Measurements from ENCODE around the gene KLHL18. TPM values are rescaled to one million over a fixed set of nuclear protein-coding genes. Genes with fewer than 3 reads are reported as not detected.

The KLHL18 gene
- total and polyA plus RNA-seq, 2 of the 4 experiments (the other 2 are of a cell fraction) = 29.1 to 76.2 TPM

DNA sequence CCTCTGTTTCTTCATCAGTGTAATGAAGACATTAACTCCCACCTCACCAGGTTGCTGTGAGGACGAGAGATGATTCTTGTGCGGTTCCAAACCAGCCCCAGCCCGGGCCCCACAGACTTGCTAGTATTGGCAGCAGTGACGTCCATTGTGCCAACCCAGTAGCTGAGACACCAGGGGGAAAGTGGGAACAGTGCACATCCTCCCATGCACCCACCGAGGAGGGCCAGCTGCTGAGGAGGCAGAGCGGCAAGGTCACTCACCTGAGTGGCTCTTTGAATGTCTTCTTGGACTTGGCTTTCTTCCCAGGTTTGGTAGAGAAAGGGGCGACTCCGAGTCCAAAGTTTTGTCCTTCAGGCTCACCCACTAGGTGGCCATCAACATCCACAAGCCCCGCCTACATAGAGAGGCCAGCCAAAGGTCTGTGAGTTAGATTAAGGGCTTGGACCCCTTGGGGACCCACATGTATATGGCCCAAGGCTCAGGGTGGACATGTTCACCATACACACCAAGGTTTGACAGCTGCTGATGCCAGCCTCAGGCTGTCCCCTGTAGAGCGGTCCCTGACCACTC is 38.1 kb upstream of the KLHL18 start:
- no peak overlapping the region for H3K4me2 ChIP-seq (ENCODE audit: low read depth, low read length)
- H3K4me1 ChIP-seq (ENCODE audit: control insufficient read depth, insufficient read depth, low read length) = no peaks in the 10 kb centered on the region
- no CpG with 5 or more reads among the region's 10 CpGs for WGBS, 2 experiments (ENCODE audit: extremely low coverage in 2 of 2, insufficient read length in 1 of 2)
- in situ Hi-C loops (cut with MboI; ENCODE audit: low sequenced_read_pairs) = no loop called here
- H4K5ac ChIP-seq (ENCODE audit: low read depth, low read length) = no peak overlapping the region
- H3K4me3 ChIP-seq (ENCODE audit: insufficient read depth, low read depth, low read length) = no peak overlapping the region
- TF ChIP-seq, protein P1, sequence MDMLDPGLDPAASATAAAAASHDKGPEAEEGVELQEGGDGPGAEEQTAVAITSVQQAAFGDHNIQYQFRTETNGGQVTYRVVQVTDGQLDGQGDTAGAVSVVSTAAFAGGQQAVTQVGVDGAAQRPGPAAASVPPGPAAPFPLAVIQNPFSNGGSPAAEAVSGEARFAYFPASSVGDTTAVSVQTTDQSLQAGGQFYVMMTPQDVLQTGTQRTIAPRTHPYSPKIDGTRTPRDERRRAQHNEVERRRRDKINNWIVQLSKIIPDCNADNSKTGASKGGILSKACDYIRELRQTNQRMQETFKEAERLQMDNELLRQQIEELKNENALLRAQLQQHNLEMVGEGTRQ (IDR thresholded peaks at IDR 0.05; ENCODE audit: low read depth, low read length) = no peak
- TF ChIP-seq CEBPB (IDR thresholded peaks at IDR 0.05; ENCODE audit: low read depth, low read length) = no peak
- no peak for TF ChIP-seq MAFK (IDR thresholded peaks at IDR 0.05; ENCODE audit: low read depth, low read length)
- TF ChIP-seq, protein P2, sequence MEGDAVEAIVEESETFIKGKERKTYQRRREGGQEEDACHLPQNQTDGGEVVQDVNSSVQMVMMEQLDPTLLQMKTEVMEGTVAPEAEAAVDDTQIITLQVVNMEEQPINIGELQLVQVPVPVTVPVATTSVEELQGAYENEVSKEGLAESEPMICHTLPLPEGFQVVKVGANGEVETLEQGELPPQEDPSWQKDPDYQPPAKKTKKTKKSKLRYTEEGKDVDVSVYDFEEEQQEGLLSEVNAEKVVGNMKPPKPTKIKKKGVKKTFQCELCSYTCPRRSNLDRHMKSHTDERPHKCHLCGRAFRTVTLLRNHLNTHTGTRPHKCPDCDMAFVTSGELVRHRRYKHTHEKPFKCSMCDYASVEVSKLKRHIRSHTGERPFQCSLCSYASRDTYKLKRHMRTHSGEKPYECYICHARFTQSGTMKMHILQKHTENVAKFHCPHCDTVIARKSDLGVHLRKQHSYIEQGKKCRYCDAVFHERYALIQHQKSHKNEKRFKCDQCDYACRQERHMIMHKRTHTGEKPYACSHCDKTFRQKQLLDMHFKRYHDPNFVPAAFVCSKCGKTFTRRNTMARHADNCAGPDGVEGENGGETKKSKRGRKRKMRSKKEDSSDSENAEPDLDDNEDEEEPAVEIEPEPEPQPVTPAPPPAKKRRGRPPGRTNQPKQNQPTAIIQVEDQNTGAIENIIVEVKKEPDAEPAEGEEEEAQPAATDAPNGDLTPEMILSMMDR (conservative IDR thresholded peaks at IDR 0.05; ENCODE audit: low read depth, low read length) = no peak
- TF ChIP-seq, protein P3, sequence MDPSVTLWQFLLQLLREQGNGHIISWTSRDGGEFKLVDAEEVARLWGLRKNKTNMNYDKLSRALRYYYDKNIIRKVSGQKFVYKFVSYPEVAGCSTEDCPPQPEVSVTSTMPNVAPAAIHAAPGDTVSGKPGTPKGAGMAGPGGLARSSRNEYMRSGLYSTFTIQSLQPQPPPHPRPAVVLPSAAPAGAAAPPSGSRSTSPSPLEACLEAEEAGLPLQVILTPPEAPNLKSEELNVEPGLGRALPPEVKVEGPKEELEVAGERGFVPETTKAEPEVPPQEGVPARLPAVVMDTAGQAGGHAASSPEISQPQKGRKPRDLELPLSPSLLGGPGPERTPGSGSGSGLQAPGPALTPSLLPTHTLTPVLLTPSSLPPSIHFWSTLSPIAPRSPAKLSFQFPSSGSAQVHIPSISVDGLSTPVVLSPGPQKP (IDR thresholded peaks at IDR 0.05; ENCODE audit: borderline replicate concordance, low read depth, low read length) = no peak
- TF ChIP-seq SMC3 (IDR thresholded peaks at IDR 0.05; ENCODE audit: low read depth, low read length) = no peak
- no peak for TF ChIP-seq RCOR1 (IDR thresholded peaks at IDR 0.05; ENCODE audit: insufficient replicate concordance, low read length)
- TF ChIP-seq MAZ (IDR thresholded peaks at IDR 0.05; ENCODE audit: borderline replicate concordance, low read depth, low read length) = no peak
- TF ChIP-seq CHD1 (IDR thresholded peaks at IDR 0.05; ENCODE audit: low read depth, low read length) = no peak
- no peak for TF ChIP-seq RAD21 (IDR thresholded peaks at IDR 0.05; ENCODE audit: low read length)
- TF ChIP-seq NFE2L2 (IDR thresholded peaks at IDR 0.05; ENCODE audit: low read depth, low read length) = no peak
- no peaks in the 10 kb centered on the region for H3K9me3 ChIP-seq (ENCODE audit: control insufficient read depth, insufficient read depth, low read length)
- ChIA-PET CTCF (no interaction called here), POLR2A (ENCODE audit: unreplicated experiment) (no interaction called here)
- no peak overlapping the region for H3K23ac ChIP-seq (ENCODE audit: low read depth, low read length)
- ATAC-seq (ENCODE audit: low read depth) (no peak), DNase-seq (no peak)
- no peak overlapping the region for H3K27ac ChIP-seq (ENCODE audit: insufficient read depth, low read length)
- H3K27me3 ChIP-seq (ENCODE audit: control insufficient read depth, insufficient read depth, low read length) = no peaks in the 10 kb centered on the region
- no peaks in the 10 kb centered on the region; the same call in 1 of the 2 replicates for H3K36me3 ChIP-seq (ENCODE audit: control insufficient read depth, insufficient read depth, low read length)
- no peak overlapping the region for H4K8ac ChIP-seq (ENCODE audit: low read depth in 2 of 2, low read length in 2 of 2)
- no peaks in the 10 kb centered on the region for H3K9me1 ChIP-seq (ENCODE audit: insufficient read depth, low read length)
- no peak overlapping the region for H2AFZ ChIP-seq (replicated peaks; ENCODE audit: low read length, poor library complexity)
- no peak overlapping the region for H3K14ac ChIP-seq (replicated peaks; ENCODE audit: low read depth, low read length)
- no peak overlapping the region for H2AK9ac ChIP-seq (replicated peaks; ENCODE audit: low read depth, low read length, poor library complexity)
- no peaks in the 10 kb centered on the region for H4K20me1 ChIP-seq (ENCODE audit: insufficient read depth, low read length)
- no peak overlapping the region for H2BK15ac ChIP-seq (ENCODE audit: low read depth, low read length)
- no peak overlapping the region for H2BK20ac ChIP-seq (ENCODE audit: low read depth, low read length)
- H3K9ac ChIP-seq (ENCODE audit: low read depth, low read length) = no peak overlapping the region
- intact Hi-C loops (cut with micrococcal nuclease) = no loop called here
- H3K56ac ChIP-seq (ENCODE audit: extremely low read depth, insufficient read depth, low read length) = no peak overlapping the region
- no peak overlapping the region for H3K4ac ChIP-seq (ENCODE audit: low read depth, low read length)
- dilution Hi-C loops (cut with HindIII; ENCODE audit: low sequenced_read_pairs, unreplicated experiment) = no loop called here
- H3K18ac ChIP-seq (ENCODE audit: low read depth, low read length) = no peak overlapping the region
- H3K79me1 ChIP-seq (ENCODE audit: low read depth in 1 of 2, low read length in 2 of 2) = no peaks in the 10 kb centered on the region
- no peak overlapping the region for H2AK5ac ChIP-seq (ENCODE audit: low read depth, low read length)
- no peak overlapping the region for H2BK5ac ChIP-seq (ENCODE audit: low read depth, low read length, poor library complexity, severe bottlenecking)
- H4K91ac ChIP-seq (ENCODE audit: insufficient read depth, low read depth, low read length) = no peak overlapping the region
- H2BK120ac ChIP-seq (ENCODE audit: low read depth, low read length) = no peak overlapping the region
- no TSS peak for BruUV-seq (replicated peaks)

Data from IMR-90 (cell line).